ENCODE measurements around the gene DACH1.

- TF ChIP-seq POLR2AphosphoS5 (IDR thresholded peaks at IDR 0.05; ENCODE audit: low read depth, low read length) (no peak), POLR2A (IDR thresholded peaks at IDR 0.05; ENCODE audit: low read depth, low read length) (no peak), TAF1 (IDR thresholded peaks at IDR 0.05; ENCODE audit: borderline replicate concordance, low read depth, low read length) (no peak)
These were observed 171.3 kb downstream of the DACH1 start for GRCh38 chr13:71695662-71696061.
